SK-N-DZ (cell line): Measurements from ENCODE around the gene EEF1A1.
"Not testable (repeated sequence)": the region's sequence is repeated elsewhere in the genome, so short reads cannot be mapped to it uniquely, and the experiment has no call there.

ENCODE experiments used
- DNase-seq: peaks from one replicate; pipeline ENCODE4 v3.0.0-alpha.2; 2015; ENCODE audit warnings: low spot score
- small RNA-seq, 2 experiments: library from RNA; depleted of rRNA; stranded (forward); fragments of <200 nt; gene quantifications; one replicate each; pipeline ENCODE3, GENCODE V24; 2014

The EEF1A1 gene

DNA sequence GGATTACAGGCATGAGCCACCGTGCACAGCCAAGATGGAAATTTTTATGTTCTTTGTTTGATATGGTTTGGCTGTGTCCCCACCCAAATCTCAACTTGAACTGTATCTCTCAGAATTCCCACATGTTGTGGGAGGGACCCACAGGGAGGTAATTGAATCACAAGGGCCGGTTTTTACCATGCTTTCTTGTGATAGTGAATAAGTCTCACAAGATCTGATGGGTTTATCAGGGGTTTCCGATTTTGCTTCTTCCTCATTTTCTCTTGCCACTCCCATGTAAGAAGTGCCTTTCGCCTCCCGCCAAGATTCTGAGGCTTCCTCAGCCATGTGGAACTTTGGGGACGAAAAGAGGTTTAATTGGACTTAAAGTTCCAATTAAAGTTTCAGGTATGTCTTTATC is 14.6 kb downstream of the EEF1A1 start:
- no peak for DNase-seq

- not testable (repeated sequence) for DNase-seq
Measured at GRCh38 chr6:73505705-73506104, 15.1 kb downstream of the EEF1A1 start.

DNA sequence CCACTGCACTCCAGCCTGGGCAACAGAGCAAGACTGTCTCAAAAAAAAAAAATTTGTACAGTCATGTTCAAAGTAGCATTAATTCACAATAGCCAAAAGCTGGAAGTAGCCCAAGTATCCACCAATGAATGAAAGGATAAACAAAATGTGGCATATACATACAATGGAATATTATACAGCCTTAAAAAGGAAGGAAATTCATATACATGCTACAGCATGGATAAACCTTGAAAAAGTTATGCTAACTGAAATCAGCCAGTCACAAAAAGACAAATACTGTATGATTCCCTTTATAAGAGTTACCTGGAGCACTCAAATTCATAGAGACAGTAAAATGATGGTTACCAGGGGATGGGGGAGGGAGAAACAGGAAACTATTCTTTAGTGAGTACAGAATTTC is 15.7 kb downstream of the EEF1A1 start:
- no peak for DNase-seq

- DNase-seq, result no peak
Measured at GRCh38 chr6:73504160-73504559, 16.7 kb downstream of the EEF1A1 start.

DNA sequence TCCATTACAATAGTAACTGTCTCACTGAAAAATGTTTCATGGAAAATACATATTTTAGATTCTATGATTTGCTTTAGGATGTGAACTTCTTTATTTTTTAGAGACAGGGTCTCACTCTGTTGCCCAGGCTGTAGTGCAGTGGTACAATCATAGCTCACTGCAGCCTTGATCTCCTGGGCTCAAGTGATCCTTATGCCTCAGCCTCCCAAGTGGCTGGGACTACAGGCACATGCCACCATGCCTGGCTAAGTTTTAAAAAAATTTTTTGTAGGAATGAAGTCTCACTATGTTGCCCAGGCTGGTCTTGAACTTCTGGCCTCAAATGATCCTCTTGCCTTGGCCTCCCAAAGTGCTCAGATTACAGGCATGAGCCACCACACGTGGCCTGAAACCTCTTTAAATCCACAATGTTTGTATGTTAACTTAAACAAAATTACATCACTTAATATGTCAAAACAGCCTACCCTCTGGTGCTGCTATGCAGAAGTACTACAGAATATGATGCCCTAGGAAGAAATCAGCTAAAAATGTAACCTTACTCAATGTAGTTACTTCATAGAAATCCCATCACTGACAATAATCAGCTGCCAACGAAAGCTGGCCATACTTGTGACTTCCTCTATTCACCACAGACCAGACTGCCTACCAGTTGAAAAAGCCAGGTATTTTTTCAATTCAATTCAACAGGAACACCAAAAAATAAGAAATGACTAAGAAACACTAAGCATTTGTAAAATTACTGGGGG is 17.6 kb downstream of the EEF1A1 start:
- DNase-seq, result no peak

DNA sequence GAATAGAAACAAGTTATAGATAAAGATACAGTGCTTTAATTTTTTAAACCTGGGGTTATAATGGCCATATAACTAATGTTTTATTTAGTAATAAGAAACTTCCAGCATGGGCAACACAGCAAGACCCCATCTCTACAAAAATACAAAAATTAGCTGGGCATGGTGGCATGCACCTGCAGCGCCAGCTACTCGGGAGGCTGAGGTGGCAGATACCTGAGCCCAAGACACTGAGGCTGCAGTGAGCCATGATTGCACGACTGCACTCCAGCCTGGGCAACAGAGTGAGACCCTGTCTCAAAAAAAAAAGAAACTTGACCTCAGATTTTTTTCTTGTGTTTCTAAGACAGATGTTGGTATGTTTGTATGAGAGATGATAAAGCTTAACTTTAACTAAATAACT is 22.9 kb downstream of the EEF1A1 start:
- DNase-seq, result no peak

GRCh38 chr6:73491377-73491776 is 29.5 kb downstream of the EEF1A1 start:
- no peak for DNase-seq

- DNase-seq, result no peak
Measured at GRCh38 chr6:73487473-73487872, 33.4 kb downstream of the EEF1A1 start.

- no peak for DNase-seq
Measured at GRCh38 chr6:73484438-73484837, 36.4 kb downstream of the EEF1A1 start.

GRCh38 chr6:73481969-73482368 is 38.9 kb downstream of the EEF1A1 start:
- DNase-seq, result no peak

DNA sequence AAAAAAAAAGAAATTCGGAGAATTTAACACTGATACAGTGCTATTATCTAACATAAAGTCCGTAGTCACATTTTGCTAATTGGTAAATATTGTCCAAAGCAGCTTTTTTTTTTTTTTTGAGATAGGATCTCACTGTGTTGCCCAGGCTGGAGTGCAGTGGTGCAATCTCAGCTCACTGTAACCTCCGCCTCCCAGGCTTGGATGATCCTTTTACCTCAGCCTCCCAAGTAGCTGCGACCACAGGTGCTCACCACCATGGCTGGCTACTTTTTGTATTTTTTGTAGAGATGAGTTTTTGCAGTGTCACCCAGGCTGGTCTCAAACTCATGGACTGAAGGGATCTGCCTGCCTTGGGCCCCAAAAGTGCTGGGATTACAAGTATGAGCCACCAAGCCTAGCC is 43.4 kb downstream of the EEF1A1 start:
- DNase-seq, result no peak

DNA sequence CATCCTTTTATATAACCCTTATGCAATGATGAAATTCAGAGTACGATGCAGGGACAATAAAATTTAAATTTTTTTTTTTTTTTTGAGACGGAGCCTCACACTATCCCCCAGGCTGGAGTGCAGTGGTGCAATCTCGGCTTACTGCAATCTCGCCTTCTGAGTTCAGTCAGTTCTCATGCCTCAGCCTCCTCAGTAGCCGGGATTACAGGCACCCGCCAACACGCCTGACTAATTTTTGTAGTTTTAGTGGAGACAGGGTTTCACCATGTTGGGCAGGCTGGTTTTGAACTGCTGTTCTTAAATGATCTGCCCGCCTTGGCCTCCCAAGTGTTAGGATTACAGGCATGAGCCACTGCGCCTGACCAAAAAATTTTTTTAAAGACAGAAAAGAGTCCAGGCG is 44.1 kb downstream of the EEF1A1 start:
- no peak for DNase-seq

DNA sequence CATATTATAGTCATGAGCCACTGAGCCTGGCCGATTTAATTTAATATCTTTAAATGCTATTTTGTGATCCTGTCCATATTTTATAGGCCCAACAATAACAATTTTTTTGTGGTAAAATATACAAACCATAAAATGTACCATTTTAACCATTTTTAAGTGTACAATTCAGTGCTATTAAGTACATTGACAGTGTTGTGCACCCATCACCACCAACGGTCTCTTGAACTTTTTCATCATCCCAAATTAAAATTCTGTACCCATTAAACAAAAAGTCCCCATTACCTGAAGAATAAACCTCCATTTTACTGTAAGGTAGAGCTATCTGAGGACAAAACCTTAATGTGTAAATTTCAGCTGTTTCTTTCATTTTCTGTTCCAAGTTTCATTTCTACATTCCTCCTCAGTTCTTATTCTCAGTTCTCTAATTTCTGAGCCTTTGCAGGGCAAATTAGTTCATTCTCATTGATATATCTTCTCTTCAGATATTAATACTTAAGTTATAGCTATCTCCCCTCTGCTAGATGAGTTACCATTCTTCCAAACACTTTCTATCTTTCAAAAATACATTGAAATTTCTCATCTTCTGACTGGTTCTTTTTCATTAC is 49.0 kb downstream of the EEF1A1 start:
- DNase-seq, result no peak

Small RNA genes lying within 50 kb of the gene (small RNA-seq; reads per million reads assigned to genes)
- 0 reads per million in 2 experiments for gene AL603910.2
- gene RN7SL827P, result 0 to 0.18 reads per million in 2 experiments
